ENCODE data around the gene KARS1.

GRCh38 chr16:75632857-75633256 is 14.6 kb downstream of the KARS1 start:
- TF ChIP-seq, protein P1, sequence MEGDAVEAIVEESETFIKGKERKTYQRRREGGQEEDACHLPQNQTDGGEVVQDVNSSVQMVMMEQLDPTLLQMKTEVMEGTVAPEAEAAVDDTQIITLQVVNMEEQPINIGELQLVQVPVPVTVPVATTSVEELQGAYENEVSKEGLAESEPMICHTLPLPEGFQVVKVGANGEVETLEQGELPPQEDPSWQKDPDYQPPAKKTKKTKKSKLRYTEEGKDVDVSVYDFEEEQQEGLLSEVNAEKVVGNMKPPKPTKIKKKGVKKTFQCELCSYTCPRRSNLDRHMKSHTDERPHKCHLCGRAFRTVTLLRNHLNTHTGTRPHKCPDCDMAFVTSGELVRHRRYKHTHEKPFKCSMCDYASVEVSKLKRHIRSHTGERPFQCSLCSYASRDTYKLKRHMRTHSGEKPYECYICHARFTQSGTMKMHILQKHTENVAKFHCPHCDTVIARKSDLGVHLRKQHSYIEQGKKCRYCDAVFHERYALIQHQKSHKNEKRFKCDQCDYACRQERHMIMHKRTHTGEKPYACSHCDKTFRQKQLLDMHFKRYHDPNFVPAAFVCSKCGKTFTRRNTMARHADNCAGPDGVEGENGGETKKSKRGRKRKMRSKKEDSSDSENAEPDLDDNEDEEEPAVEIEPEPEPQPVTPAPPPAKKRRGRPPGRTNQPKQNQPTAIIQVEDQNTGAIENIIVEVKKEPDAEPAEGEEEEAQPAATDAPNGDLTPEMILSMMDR (IDR thresholded peaks at IDR 0.05) = no peak
- TF ChIP-seq POLR2A (IDR thresholded peaks at IDR 0.05) = no peak
